K562 (cell line): Measurements from ENCODE around the gene METAP1. TPM values are rescaled to one million over a fixed set of nuclear protein-coding genes. Genes with fewer than 3 reads are reported as not detected.

Experiments
- ARID1B ChIP-seq: fragments of 450-650 bp; IDR thresholded peaks from 2 replicates; pipeline ENCODE4 v1.6.1; 2016; ENCODE audit warnings: antibody characterized with exemption, mild to moderate bottlenecking, inconsistent platforms
- CEBPB ChIP-seq: fragments of 450-650 bp; IDR thresholded peaks from 2 replicates; pipeline ENCODE4 v1.6.1; 2016; ENCODE audit warnings: missing genetic modification characterization, missing compliant biosample characterization
- DPF2 ChIP-seq: fragments of 450-650 bp; IDR thresholded peaks from 2 replicates; pipeline ENCODE4 v1.6.1; 2016
- LEF1 ChIP-seq: fragments of 450-650 bp; IDR thresholded peaks from 2 replicates; pipeline ENCODE4 v1.6.1; 2016; ENCODE audit warnings: mild to moderate bottlenecking
- NCOA2 ChIP-seq, 2 experiments: fragments of 450-650 bp; IDR thresholded peaks; 2 replicates each; pipeline ENCODE4 v1.6.1; 2018; ENCODE audit warnings: mild to moderate bottlenecking in 2 of 2, moderate library complexity in 1 of 2; ENCODE audit not compliant: partially characterized antibody in 2 of 2
- NR2C2 ChIP-seq, 2 experiments: fragments of 200-800 bp in 1 of 2; sonication (Bioruptor generic) in 1 of 2; sonication (generic) in 1 of 2; formaldehyde crosslinking in 1 of 2; IDR thresholded peaks; 2 replicates each; pipeline versions ENCODE4 v1.6.1 to v1.8.0; 2016 to 2022; ENCODE audit warnings: mild to moderate bottlenecking in 1 of 2, missing compliant biosample characterization in 1 of 2, missing genetic modification characterization in 1 of 2, missing genetic modification reagents in 1 of 2
- NRF1 ChIP-seq, 2 experiments: fragments of 450-650 bp; IDR thresholded peaks in 1 of 2; conservative IDR thresholded peaks in 1 of 2; 2 replicates each; pipeline ENCODE4 v1.6.1; 2014; ENCODE audit warnings: mild to moderate bottlenecking in 2 of 2
- PCBP1 ChIP-seq: fragments of 200-400 bp; formaldehyde crosslinking; IDR thresholded peaks from 2 replicates; pipeline ENCODE4 v1.6.1; 2018; ENCODE audit warnings: mild to moderate bottlenecking, low read depth, low read length; ENCODE audit not compliant: poor library complexity, severe bottlenecking
- POLR3G ChIP-seq: IDR thresholded peaks from 2 replicates; pipeline ENCODE4 v1.6.1; 2011; ENCODE audit not compliant: insufficient read length, insufficient replicate concordance; ENCODE audit errors: extremely low read depth
- SIN3A ChIP-seq, 2 experiments: fragments of 150-350 bp in 1 of 2; IDR thresholded peaks; 2 replicates each; pipeline ENCODE4 v1.6.1; 2011 to 2016; ENCODE audit warnings: borderline replicate concordance in 2 of 2, low read depth in 2 of 2, low read length in 2 of 2, mild to moderate bottlenecking in 2 of 2, moderate library complexity in 2 of 2; ENCODE audit not compliant: control insufficient read depth in 1 of 2
- SMAD2 ChIP-seq: fragments of 150-350 bp; IDR thresholded peaks from 2 replicates; pipeline ENCODE4 v1.6.1; 2014; ENCODE audit warnings: low read depth, mild to moderate bottlenecking, low read length
- SOX6 ChIP-seq: fragments of 450-650 bp; IDR thresholded peaks from 2 replicates; pipeline ENCODE4 v1.6.1; 2014; ENCODE audit warnings: mild to moderate bottlenecking
- STAT5A ChIP-seq: IDR thresholded peaks from 2 replicates; pipeline ENCODE4 v1.6.1; 2012; ENCODE audit warnings: low read length, inconsistent platforms, borderline replicate concordance
- TCF7L2 ChIP-seq: fragments of 150-350 bp; IDR thresholded peaks from 2 replicates; pipeline ENCODE4 v1.6.1; 2016; ENCODE audit warnings: low read depth, mild to moderate bottlenecking, low read length, moderate library complexity
- TRIM24 ChIP-seq, 2 experiments: fragments of 450-650 bp; IDR thresholded peaks; 2 replicates each; pipeline ENCODE4 v1.6.1; 2016
- ZKSCAN1 ChIP-seq: fragments of 150-350 bp; IDR thresholded peaks from 2 replicates; pipeline ENCODE4 v1.6.1; 2016; ENCODE audit warnings: low read depth, low read length
- ZNF75A ChIP-seq: fragments of 450-650 bp; formaldehyde crosslinking; IDR thresholded peaks from 2 replicates; pipeline ENCODE4 v1.4.0; 2020; ENCODE audit warnings: mild to moderate bottlenecking
- ZNF785 ChIP-seq: fragments of 250-450 bp; sonication (Bioruptor Pico); IDR thresholded peaks from 2 replicates; pipeline ENCODE4 v1.4.0; 2020; ENCODE audit warnings: mild to moderate bottlenecking
- polyA plus RNA-seq, 8 experiments: library from polyadenylated mRNA; depleted of rRNA in 4 of 8; stranded (reverse) in 5 of 8; unstranded in 3 of 8; fragments of >200 nt; fragmentation: Nextera tagmentation in 2 of 8; fragmentation: Illumina TruSeq in 1 of 8; extraction: Ambion mirVana in 2 of 8; extraction: Trizol in 1 of 8; gene quantifications; 2 replicates each; pipeline versions ENCODE4 v1.2.1 to v1.2.3, GENCODE V29; 2011 to 2014; ENCODE audit warnings: inconsistent platforms in 1 of 8, missing spikeins in 1 of 8
- total RNA-seq, 7 experiments: library from RNA; depleted of rRNA in 6 of 7; stranded (reverse); fragments of >200 nt in 6 of 7; fragmentation: Illumina TruSeq in 2 of 7; extraction: Trizol in 2 of 7; gene quantifications; 2 replicates each; pipeline versions ENCODE4 v1.2.1 to v1.2.3, GENCODE V29; 2011 to 2021; ENCODE audit warnings: low replicate concordance in 1 of 7
- TF ChIP-seq, protein P1 (sequence below): fragments of 450-650 bp; IDR thresholded peaks from 2 replicates; pipeline ENCODE4 v1.6.1; 2016

METAP1 gene
- total and polyA plus RNA-seq, 9 of the 15 experiments (the other 6 are each of a cell fraction or from before 2014, with no cell fraction given) = 31.4 to 77.6 (median 59.5) TPM

DNA sequence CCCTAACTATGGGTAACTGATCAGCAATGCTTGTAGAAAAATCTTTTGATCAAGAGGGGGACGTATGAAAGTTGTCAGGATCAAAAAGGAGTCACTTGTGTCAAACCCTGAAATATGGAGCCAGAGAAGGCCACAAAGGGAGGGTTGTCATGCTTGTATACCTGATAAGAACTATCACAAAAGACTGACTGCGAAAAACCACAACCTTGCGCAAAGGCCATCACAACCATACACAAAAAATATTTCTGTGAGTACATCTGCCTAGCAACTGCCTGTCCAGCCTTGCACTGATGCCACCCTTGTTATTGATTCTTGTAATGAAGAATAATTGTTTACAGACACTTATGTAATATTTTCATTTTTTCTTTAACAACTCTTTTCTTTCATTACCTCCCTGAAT, 43.8 kb upstream of the METAP1 start (continued):
- TF ChIP-seq NRF1 (conservative IDR thresholded peaks at IDR 0.05 in 1 of 2, IDR thresholded peaks at IDR 0.05 in 1 of 2) (peak; percentile 47 to 55; a peak in 3 of 4 replicates), ZNF75A (CRISPR knock-in tag) (no peak), DPF2 (peak; percentile 25; the same call in 1 of the 2 replicates), SMAD2 (no peak), CEBPB (tag) (peak; percentile 90), PCBP1 (no peak), NCOA2 (IDR thresholded peaks at IDR 0.05; ENCODE audit: partially characterized antibody in 2 of 2) (no peak), SOX6 (peak; percentile 76), POLR3G (no peak), LEF1 (no peak), ZNF785 (CRISPR knock-in tag) (no peak), ZKSCAN1 (no peak), NR2C2 (CRISPR knock-in tag; IDR thresholded peaks at IDR 0.05) (no peak), NR2C2 (tag; IDR thresholded peaks at IDR 0.05) (no peak), ARID1B (peak; percentile 48), STAT5A (peak; percentile 30; the same call in 1 of the 2 replicates), TRIM24 (IDR thresholded peaks at IDR 0.05) (0 out of 4 replicates have a peak, but pooled peaks of 1 of the 2 experiments have one; percentile 26), TCF7L2 (no peak), SIN3A (IDR thresholded peaks at IDR 0.05; ENCODE audit: borderline replicate concordance in 2 of 2, control insufficient read depth in 1 of 2, low read depth in 2 of 2, low read length in 2 of 2) (no peak)
- TF ChIP-seq, protein P1, sequence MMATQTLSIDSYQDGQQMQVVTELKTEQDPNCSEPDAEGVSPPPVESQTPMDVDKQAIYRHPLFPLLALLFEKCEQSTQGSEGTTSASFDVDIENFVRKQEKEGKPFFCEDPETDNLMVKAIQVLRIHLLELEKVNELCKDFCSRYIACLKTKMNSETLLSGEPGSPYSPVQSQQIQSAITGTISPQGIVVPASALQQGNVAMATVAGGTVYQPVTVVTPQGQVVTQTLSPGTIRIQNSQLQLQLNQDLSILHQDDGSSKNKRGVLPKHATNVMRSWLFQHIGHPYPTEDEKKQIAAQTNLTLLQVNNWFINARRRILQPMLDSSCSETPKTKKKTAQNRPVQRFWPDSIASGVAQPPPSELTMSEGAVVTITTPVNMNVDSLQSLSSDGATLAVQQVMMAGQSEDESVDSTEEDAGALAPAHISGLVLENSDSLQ = peak; percentile 38; the same call in 1 of the 2 replicates
- TF ChIP-seq, all 486 proteins: peak for 29
